Measurements from ENCODE around the gene PSMA8.
"Not testable (repeated sequence)": the region's sequence is repeated elsewhere in the genome, so short reads cannot be mapped to it uniquely, and the experiment has no call there.

Gene PSMA8

GRCh38 chr18:26133652-26134051, at the start of gene PSMA8:
Gene PSMA8 (plus strand): TSS chr18:26133869. CDS start chr18:26133966, 97 bp downstream.
- peak; percentile 67 for DNase-seq

GRCh38 chr18:26085056-26085455, 48.6 kb upstream of the PSMA8 start:
- no peak for DNase-seq

- DNase-seq = no peak
Observed at GRCh38 chr18:26086959-26087358, 46.7 kb upstream of the PSMA8 start.

- DNase-seq = no peak
Observed at GRCh38 chr18:26088487-26088886, 45.2 kb upstream of the PSMA8 start.

- peak; percentile 9 for DNase-seq
Observed at GRCh38 chr18:26089293-26090129, 44.2 kb upstream of the PSMA8 start.

GRCh38 chr18:26090130-26091046, 43.3 kb upstream of the PSMA8 start, which contains the start of gene SS18:
Gene SS18 (minus strand): TSS chr18:26090613. CDS start chr18:26090569, 44 bp downstream.
- DNase-seq = peak; percentile 93

- DNase-seq = no peak
Observed at GRCh38 chr18:26091047-26091630, 42.5 kb upstream of the PSMA8 start.

- DNase-seq = no peak
Observed at GRCh38 chr18:26096852-26097251, 36.8 kb upstream of the PSMA8 start.

- no peak for DNase-seq
Observed at GRCh38 chr18:26097563-26097962, 36.1 kb upstream of the PSMA8 start.

- peak; percentile 60 for DNase-seq
Observed at GRCh38 chr18:26103579-26103978, 30.1 kb upstream of the PSMA8 start.

- no peak for DNase-seq
Observed at GRCh38 chr18:26104035-26104434, 29.6 kb upstream of the PSMA8 start.

GRCh38 chr18:26119246-26119645, 14.4 kb upstream of the PSMA8 start:
- DNase-seq = no peak

- no peak for DNase-seq
Observed at GRCh38 chr18:26121476-26121875, 12.2 kb upstream of the PSMA8 start.

GRCh38 chr18:26121994-26122393, 11.7 kb upstream of the PSMA8 start:
- not testable (repeated sequence) for DNase-seq

GRCh38 chr18:26127786-26128185, 5.9 kb upstream of the PSMA8 start:
- DNase-seq = no peak

- not testable (repeated sequence) for DNase-seq
Observed at GRCh38 chr18:26128192-26128591, 5.5 kb upstream of the PSMA8 start.

GRCh38 chr18:26134107-26134506, 438 bp downstream of the PSMA8 start:
- DNase-seq = peak; percentile 8

- DNase-seq = no peak
Observed at GRCh38 chr18:26135548-26135947, 1.9 kb downstream of the PSMA8 start.

GRCh38 chr18:26157326-26157725, 23.7 kb downstream of the PSMA8 start:
- DNase-seq = no peak

- DNase-seq = no peak
Observed at GRCh38 chr18:26159353-26159752, 25.7 kb downstream of the PSMA8 start.

- DNase-seq = no peak
Observed at GRCh38 chr18:26164571-26164970, 30.9 kb downstream of the PSMA8 start.

GRCh38 chr18:26167592-26167991, 33.9 kb downstream of the PSMA8 start:
- DNase-seq = not testable (repeated sequence)

GRCh38 chr18:26175481-26175880, 41.8 kb downstream of the PSMA8 start:
- DNase-seq = no peak

All from CD4-positive, alpha-beta T cell treated with Interleukin-6 for 4 hours (primary cell).